Measurements from ENCODE around the gene LRP2.

LRP2 gene

GRCh38 chr2:169302364-169302763 is 60.0 kb downstream of the LRP2 start:
- TF ChIP-seq CTCF (IDR thresholded peaks at IDR 0.05; ENCODE audit: control extremely low read depth, extremely low read depth, low read depth, missing control alignments): no peak
- ChIA-PET POLR2A (no interaction called here), CTCF (no interaction called here)
- no peak for DNase-seq (ENCODE audit: extremely low spot score)

DNA sequence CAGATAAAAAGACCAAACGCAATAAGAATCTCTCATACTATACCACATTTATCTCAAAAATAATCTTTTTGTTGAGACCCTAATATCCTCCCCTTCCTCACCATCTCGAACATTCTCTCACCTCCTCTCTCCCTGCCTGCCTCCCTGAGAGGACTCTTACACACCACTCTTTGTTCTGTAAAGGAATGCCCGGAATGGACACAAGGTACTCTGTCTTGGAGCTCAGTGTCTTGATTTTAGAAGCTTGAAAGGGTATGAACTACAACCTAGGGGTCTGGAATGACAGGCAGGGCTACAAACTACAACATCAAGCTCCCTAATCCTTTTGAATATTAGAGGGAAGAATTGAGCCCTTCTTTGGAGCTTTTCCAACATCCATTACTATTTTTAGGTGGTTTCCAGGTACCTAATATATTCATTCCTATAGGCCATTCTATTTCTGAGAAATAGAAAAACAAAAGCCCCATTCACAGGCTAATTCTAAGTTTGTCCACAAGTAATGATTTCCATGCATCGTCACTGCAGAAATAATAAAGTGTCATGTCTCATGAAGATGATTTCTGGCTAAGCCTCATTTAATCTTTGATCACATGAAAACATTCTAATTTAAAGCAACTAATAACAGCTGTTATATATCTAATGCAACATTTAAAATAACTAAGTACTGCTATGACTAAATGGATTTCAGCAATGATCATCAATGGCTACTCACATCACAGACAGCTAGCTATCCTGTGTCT is 60.6 kb downstream of the LRP2 start:
- ChIA-PET CTCF (no interaction called here), POLR2A (no interaction called here)
- no peak for TF ChIP-seq CTCF (IDR thresholded peaks at IDR 0.05; ENCODE audit: control extremely low read depth, extremely low read depth, low read depth, missing control alignments)
- no peak for DNase-seq (ENCODE audit: extremely low spot score)

GRCh38 chr2:169300636-169301530 is 61.5 kb downstream of the LRP2 start:
- ChIA-PET CTCF (interaction anchor here (0.7 to 1.0 kb wide), 2 partner anchors 12 kb away, joined by 3 read pairs; no protein-coding TSS in a partner anchor), POLR2A (no interaction called here)
- TF ChIP-seq CTCF (IDR thresholded peaks at IDR 0.05; ENCODE audit: control extremely low read depth, extremely low read depth, low read depth, missing control alignments): no peak
- no peak for DNase-seq (ENCODE audit: extremely low spot score)

DNA sequence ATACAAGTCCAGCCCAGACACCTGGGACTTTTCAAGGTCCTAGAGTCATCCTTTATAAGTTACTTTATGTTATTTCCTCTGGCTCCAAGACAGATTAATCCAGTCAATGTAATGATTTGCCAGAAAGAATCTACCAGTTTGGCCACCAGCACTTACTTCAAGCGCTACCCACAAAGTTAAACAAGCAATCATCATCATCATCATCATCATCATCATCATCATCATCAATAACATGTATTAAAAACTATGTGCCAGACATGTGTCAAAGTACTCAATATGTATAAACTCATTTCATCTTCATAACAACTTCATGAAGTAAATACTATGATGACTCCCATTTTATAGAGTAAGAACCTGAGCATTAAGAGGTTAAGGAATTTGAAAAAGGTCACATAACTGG is 64.3 kb downstream of the LRP2 start:
- ChIA-PET CTCF (no interaction called here), POLR2A (no interaction called here)
- TF ChIP-seq CTCF (IDR thresholded peaks at IDR 0.05; ENCODE audit: control extremely low read depth, extremely low read depth, low read depth, missing control alignments): no peak
- no peak for DNase-seq (ENCODE audit: extremely low spot score)

- POLR2A ChIA-PET: no interaction called here
- no peak for DNase-seq (ENCODE audit: extremely low spot score)
- CTCF ChIA-PET: no interaction called here
- no peak for TF ChIP-seq CTCF (IDR thresholded peaks at IDR 0.05; ENCODE audit: control extremely low read depth, extremely low read depth, low read depth, missing control alignments)
Observed at GRCh38 chr2:169294001-169294675, 68.2 kb downstream of the LRP2 start.

DNA sequence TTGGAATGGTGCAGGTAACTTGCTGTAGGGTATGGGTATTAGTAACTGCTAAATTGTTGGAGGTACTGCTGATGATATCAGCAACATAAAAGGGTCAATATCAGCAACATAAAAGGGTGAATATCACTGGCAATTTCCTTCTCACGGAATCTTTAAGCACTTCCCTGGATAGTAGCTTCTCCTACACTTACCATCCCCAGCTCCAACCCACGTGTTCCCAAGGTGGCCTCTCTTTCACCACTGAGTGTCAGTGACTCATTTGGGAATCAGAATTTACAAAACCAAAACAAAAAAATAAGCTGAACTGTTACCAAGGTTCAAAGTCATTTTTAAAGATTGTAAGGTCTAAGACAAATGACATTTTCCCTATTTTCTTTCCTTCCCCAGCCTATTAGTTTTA is 70.8 kb downstream of the LRP2 start:
- no peak for DNase-seq (ENCODE audit: extremely low spot score)
- ChIA-PET CTCF (no interaction called here), POLR2A (no interaction called here)
- TF ChIP-seq CTCF (IDR thresholded peaks at IDR 0.05; ENCODE audit: control extremely low read depth, extremely low read depth, low read depth, missing control alignments): no peak
